Hepatocyte (in vitro differentiated cells): ENCODE data around the gene MDH1. TPM values are rescaled to one million over a fixed set of nuclear protein-coding genes. Genes with fewer than 3 reads are reported as not detected.
A peak's percentile ranks its signal among the peaks of the same experiment; 100 is the strongest.

Experiments used
- DNase-seq: peaks from one replicate; pipeline ENCODE4 v3.0.0-alpha.2; 2016; ENCODE audit warnings: low spot score
- H2AFZ ChIP-seq: fragments of 200-600 bp; sonication (generic); 2 replicates; pipeline ENCODE4 v1.6.0; 2016; ENCODE audit warnings: antibody characterized with exemption, mild to moderate bottlenecking
- H3K27ac ChIP-seq: fragments of 200-600 bp; sonication (generic); 2 replicates; pipeline ENCODE4 v1.5.1; 2016; ENCODE audit warnings: mild to moderate bottlenecking
- H3K27me3 ChIP-seq: fragments of 200-600 bp; sonication (generic); 2 replicates; pipeline ENCODE4 v1.6.1; 2016
- H3K36me3 ChIP-seq: fragments of 200-600 bp; sonication (generic); replicated peaks from 2 replicates; pipeline ENCODE4 v1.5.1; 2016; ENCODE audit warnings: low read depth; ENCODE audit not compliant: insufficient read depth
- H3K4me1 ChIP-seq: fragments of 200-600 bp; sonication (generic); 2 replicates; pipeline ENCODE4 v1.5.1; 2016; ENCODE audit warnings: mild to moderate bottlenecking, moderate library complexity; ENCODE audit not compliant: insufficient read depth
- H3K4me2 ChIP-seq: fragments of 200-600 bp; sonication (generic); 2 replicates; pipeline ENCODE4 v1.6.0; 2016
- H3K4me3 ChIP-seq: fragments of 200-600 bp; sonication (generic); 2 replicates; pipeline ENCODE4 v1.5.1; 2016; ENCODE audit warnings: mild to moderate bottlenecking
- H3K79me2 ChIP-seq: fragments of 200-600 bp; sonication (generic); 2 replicates; pipeline ENCODE4 v1.6.0; 2017; ENCODE audit warnings: mild to moderate bottlenecking
- H3K9me2 ChIP-seq: fragments of 200-600 bp; sonication (generic); replicated peaks from 2 replicates; pipeline ENCODE4 v1.6.0; 2017; ENCODE audit warnings: mild to moderate bottlenecking; ENCODE audit not compliant: insufficient read depth
- H3K9me3 ChIP-seq: fragments of 200-600 bp; sonication (generic); 2 replicates; pipeline ENCODE4 v1.5.1; 2016; ENCODE audit warnings: low read depth, mild to moderate bottlenecking
- H4K20me1 ChIP-seq: fragments of 200-600 bp; sonication (generic); 2 replicates; pipeline ENCODE4 v1.6.0; 2016; ENCODE audit warnings: mild to moderate bottlenecking; ENCODE audit not compliant: insufficient read depth, poor library complexity, severe bottlenecking
- CTCF ChIP-seq: fragments of 200-600 bp; sonication (generic); IDR thresholded peaks from 2 replicates; pipeline ENCODE4 v1.5.1; 2016; ENCODE audit warnings: antibody characterized with exemption, mild to moderate bottlenecking; ENCODE audit not compliant: poor library complexity
- EZH2 ChIP-seq: fragments of 200-600 bp; sonication (generic); IDR thresholded peaks from 2 replicates; pipeline ENCODE4 v1.6.1; 2016; ENCODE audit warnings: antibody characterized with exemption, mild to moderate bottlenecking, borderline replicate concordance
- EZH2phosphoT487 ChIP-seq: fragments of 200-600 bp; sonication (generic); IDR thresholded peaks from one replicate; pipeline ENCODE4 v1.6.1; 2018; ENCODE audit warnings: antibody characterized with exemption, mild to moderate bottlenecking, low read depth, moderate library complexity; ENCODE audit not compliant: unreplicated experiment, severe bottlenecking
- WGBS: methylation state at CpG from one replicate; pipeline ENCODE4 v1.1.6; 2016; ENCODE audit warnings: low lambda C conversion rate; ENCODE audit errors: missing lambda C conversion rate; 5-methylcytosine and 5-hydroxymethylcytosine counted together
- polyA plus RNA-seq: library from polyadenylated mRNA; unstranded; fragments of >200 nt; fragmentation: Nextera tagmentation; extraction: Ambion mirVana; gene quantifications from 2 replicates; pipeline ENCODE4 v1.2.1, GENCODE V29; 2016
- total RNA-seq: library from RNA; depleted of rRNA; stranded (reverse); fragments of >200 nt; gene quantifications from 2 replicates; pipeline ENCODE4 v1.2.3, GENCODE V29; 2014

The MDH1 gene
- total and polyA plus RNA-seq, 2 experiments from 2014 or later: 297 to 298 TPM

GRCh38 chr2:63594660-63595059 is 5.9 kb downstream of the MDH1 start:
- no peak for DNase-seq
- no peaks in the 10 kb centered on the region for H3K9me3 ChIP-seq
- H3K36me3 ChIP-seq: no peaks in the 10 kb centered on the region
- H4K20me1 ChIP-seq: no peaks in the 10 kb centered on the region
- H3K27ac ChIP-seq: no peak overlapping the region
- peaks cover 42% of the 10 kb centered on the region for H3K4me1 ChIP-seq
- no peak overlapping the region for H3K4me2 ChIP-seq
- no peak overlapping the region for H3K4me3 ChIP-seq
- no peaks in the 10 kb centered on the region for H3K9me2 ChIP-seq
- no peak for TF ChIP-seq EZH2
- H3K27me3 ChIP-seq: no peaks in the 10 kb centered on the region
- no peak overlapping the region for H2AFZ ChIP-seq
- peaks cover 63% of the 10 kb centered on the region for H3K79me2 ChIP-seq
- 92% methylated on average over 3 of the region's 3 CpGs for WGBS

GRCh38 chr2:63596401-63596883 is 7.7 kb downstream of the MDH1 start:
- Histone ChIP-seq H3K9me3 (no peaks in the 10 kb centered on the region), H3K36me3 (no peaks in the 10 kb centered on the region), H4K20me1 (no peaks in the 10 kb centered on the region), H3K4me1 (peaks cover 25% of the 10 kb centered on the region), H2AFZ (no peak overlapping the region), H3K27me3 (no peaks in the 10 kb centered on the region), H3K79me2 (peaks cover 45% of the 10 kb centered on the region), H3K4me2 (peak overlapping the region; percentile 17), H3K9me2 (no peaks in the 10 kb centered on the region), H3K4me3 (no peak overlapping the region), H3K27ac (peak overlapping the region; percentile 48)
- no peak for DNase-seq
- TF ChIP-seq EZH2 (no peak), CTCF (no peak), EZH2phosphoT487 (no peak)
- 73% methylated on average over 2 of the region's 2 CpGs for WGBS

GRCh38 chr2:63598981-63599380 is 10.2 kb downstream of the MDH1 start:
- Histone ChIP-seq H3K9me2 (no peaks in the 10 kb centered on the region), H3K9me3 (no peaks in the 10 kb centered on the region), H3K27me3 (no peaks in the 10 kb centered on the region), H3K36me3 (no peaks in the 10 kb centered on the region), H3K4me1 (peaks cover 23% of the 10 kb centered on the region), H4K20me1 (no peaks in the 10 kb centered on the region), H3K4me2 (no peak overlapping the region), H2AFZ (no peak overlapping the region), H3K79me2 (peaks cover 20% of the 10 kb centered on the region), H3K27ac (no peak overlapping the region), H3K4me3 (no peak overlapping the region)
- DNase-seq: no peak
- WGBS: 82% methylated on average over 2 of the region's 2 CpGs
- no peak for TF ChIP-seq EZH2phosphoT487
- no peak for TF ChIP-seq CTCF
- TF ChIP-seq EZH2: no peak

- H4K20me1 ChIP-seq: no peaks in the 10 kb centered on the region
- H3K36me3 ChIP-seq: no peaks in the 10 kb centered on the region
- DNase-seq: no peak
- no peak overlapping the region for H3K4me3 ChIP-seq
- H3K4me2 ChIP-seq: no peak overlapping the region
- no peaks in the 10 kb centered on the region for H3K9me2 ChIP-seq
- H2AFZ ChIP-seq: no peak overlapping the region
- H3K4me1 ChIP-seq: peaks cover 14% of the 10 kb centered on the region
- H3K27me3 ChIP-seq: no peaks in the 10 kb centered on the region
- WGBS: 29% methylated on average over 1 of the region's 1 CpG
- H3K79me2 ChIP-seq: peaks cover 8% of the 10 kb centered on the region
- H3K9me3 ChIP-seq: no peaks in the 10 kb centered on the region
- no peak for TF ChIP-seq CTCF
- no peak for TF ChIP-seq EZH2phosphoT487
- TF ChIP-seq EZH2: no peak
- H3K27ac ChIP-seq: no peak overlapping the region
These were observed 12.2 kb downstream of the MDH1 start for GRCh38 chr2:63600881-63601460.
